Prostate gland (tissue), 2 donors: Measurements from ENCODE around the gene TSPAN33.

Experiments used
- POLR2A ChIP-seq: fragments of 450-650 bp; IDR thresholded peaks from one replicate; pipeline ENCODE4 v1.6.1; 2016; ENCODE audit warnings: antibody characterized with exemption, mild to moderate bottlenecking
- POLR2AphosphoS5 ChIP-seq: sonication (generic); formaldehyde crosslinking; IDR thresholded peaks from one replicate; pipeline ENCODE4 v1.6.1; 2017; ENCODE audit warnings: antibody characterized with exemption
- TF ChIP-seq, protein P1 (sequence below), 4 experiments: fragments of 200-600 bp in 2 of 4; fragments of 450-650 bp in 2 of 4; sonication (generic) in 2 of 4; IDR thresholded peaks; 1 replicate in 3 of 4; 2 replicates in 1 of 4; pipeline ENCODE4 v1.5.1; 2016 to 2019; ENCODE audit warnings: antibody characterized with exemption in 4 of 4, mild to moderate bottlenecking in 2 of 4, moderate library complexity in 2 of 4

DNA sequence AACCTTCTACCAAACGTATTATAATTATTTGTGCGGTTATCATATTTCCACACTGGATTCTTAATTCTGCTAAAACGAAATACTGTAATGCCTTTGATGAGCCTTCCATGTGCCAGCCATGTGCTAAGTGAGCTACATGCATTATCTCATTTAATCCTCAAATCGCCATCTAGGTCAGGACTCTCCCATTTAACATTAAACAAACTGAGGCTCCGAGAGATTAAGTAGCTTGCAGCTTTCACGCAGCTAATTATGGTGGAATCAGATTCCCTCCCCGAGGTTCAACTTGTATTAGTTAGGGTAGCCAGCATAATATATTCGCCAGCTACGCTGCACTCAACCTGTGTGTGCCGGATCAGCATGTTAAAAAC, 798 bp upstream of the TSPAN33 start:
- TF ChIP-seq, protein P1, sequence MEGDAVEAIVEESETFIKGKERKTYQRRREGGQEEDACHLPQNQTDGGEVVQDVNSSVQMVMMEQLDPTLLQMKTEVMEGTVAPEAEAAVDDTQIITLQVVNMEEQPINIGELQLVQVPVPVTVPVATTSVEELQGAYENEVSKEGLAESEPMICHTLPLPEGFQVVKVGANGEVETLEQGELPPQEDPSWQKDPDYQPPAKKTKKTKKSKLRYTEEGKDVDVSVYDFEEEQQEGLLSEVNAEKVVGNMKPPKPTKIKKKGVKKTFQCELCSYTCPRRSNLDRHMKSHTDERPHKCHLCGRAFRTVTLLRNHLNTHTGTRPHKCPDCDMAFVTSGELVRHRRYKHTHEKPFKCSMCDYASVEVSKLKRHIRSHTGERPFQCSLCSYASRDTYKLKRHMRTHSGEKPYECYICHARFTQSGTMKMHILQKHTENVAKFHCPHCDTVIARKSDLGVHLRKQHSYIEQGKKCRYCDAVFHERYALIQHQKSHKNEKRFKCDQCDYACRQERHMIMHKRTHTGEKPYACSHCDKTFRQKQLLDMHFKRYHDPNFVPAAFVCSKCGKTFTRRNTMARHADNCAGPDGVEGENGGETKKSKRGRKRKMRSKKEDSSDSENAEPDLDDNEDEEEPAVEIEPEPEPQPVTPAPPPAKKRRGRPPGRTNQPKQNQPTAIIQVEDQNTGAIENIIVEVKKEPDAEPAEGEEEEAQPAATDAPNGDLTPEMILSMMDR (IDR thresholded peaks at IDR 0.05), result no peak
- TF ChIP-seq POLR2AphosphoS5 (no peak), POLR2A (no peak)
